GM19324 (cell line): ENCODE measurements around the gene SV2C.

Experiments used
- ATAC-seq: cut with Tn5 transposase; IDR thresholded peaks from one replicate; pipeline ENCODE4 v1.9.1; 2021; ENCODE audit warnings: mild to moderate bottlenecking, moderate library complexity; ENCODE audit not compliant: unreplicated experiment, low FRiP score

SV2C gene

GRCh38 chr5:76163111-76163628 is 80.0 kb downstream of the SV2C start:
- no peak for ATAC-seq

DNA sequence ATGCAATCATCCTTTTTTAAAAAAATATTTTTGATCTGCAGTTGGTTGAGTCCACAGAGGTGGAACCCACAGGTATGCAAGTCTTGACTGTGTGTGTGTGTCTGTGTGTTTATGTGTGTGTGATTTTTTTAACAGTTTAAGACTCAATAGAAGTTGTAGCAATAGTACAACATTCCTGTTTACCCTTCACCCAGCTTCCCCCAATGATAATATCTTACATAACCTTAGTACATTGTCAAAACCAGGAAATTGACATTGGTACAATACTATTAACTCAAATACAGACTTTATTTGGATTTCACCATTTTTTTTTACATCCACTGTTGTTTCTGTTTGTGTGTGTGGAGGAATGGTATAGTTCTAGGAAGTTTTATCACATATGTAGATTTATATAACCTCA is 81.8 kb downstream of the SV2C start:
- ATAC-seq: no peak

- ATAC-seq: no peak
Measured at GRCh38 chr5:76165711-76166374, 82.7 kb downstream of the SV2C start.

DNA sequence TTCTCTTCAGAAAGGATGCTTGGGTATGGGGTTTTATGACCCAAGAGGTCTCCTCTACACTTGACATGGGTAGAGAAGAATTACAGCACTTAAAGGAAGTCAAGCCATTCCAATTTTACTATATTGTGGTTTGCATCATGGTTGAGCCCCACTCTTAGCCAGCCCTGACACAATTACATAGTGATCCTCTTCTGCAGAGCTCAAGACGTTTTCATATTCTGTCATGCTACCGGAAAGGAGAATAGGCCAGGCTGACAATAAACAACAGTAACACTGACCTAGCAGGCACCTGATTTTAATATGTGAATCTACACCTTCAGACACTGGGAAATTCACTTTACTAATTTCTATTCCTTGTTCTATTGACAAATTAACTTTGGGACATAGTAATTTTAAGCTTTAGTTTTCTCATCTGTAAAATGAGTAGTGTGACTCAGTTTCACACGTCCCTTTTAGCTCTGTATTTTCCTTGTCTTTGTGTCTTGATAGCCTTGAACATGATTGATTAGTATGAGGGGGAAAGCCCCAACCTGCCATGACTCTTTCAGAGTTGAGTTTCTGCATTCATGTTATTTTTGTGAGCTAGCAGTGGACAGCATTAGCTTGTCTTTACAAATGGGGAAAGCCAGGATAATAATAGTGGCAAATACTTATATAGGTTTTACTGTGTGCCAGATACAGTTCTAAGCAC is 83.8 kb downstream of the SV2C start:
- no peak for ATAC-seq

- no peak for ATAC-seq
Measured at GRCh38 chr5:76169146-76169905, 86.1 kb downstream of the SV2C start.

- no peak for ATAC-seq
Measured at GRCh38 chr5:76174101-76174500, 90.9 kb downstream of the SV2C start.

GRCh38 chr5:76175051-76175666 is 92.0 kb downstream of the SV2C start:
- peak; percentile 69 for ATAC-seq

- ATAC-seq: peak; percentile 61
Measured at GRCh38 chr5:76175821-76176403, 92.7 kb downstream of the SV2C start.

GRCh38 chr5:76177978-76178377 is 94.8 kb downstream of the SV2C start:
- ATAC-seq: no peak

GRCh38 chr5:76178913-76179312 is 95.7 kb downstream of the SV2C start:
- ATAC-seq: no peak

DNA sequence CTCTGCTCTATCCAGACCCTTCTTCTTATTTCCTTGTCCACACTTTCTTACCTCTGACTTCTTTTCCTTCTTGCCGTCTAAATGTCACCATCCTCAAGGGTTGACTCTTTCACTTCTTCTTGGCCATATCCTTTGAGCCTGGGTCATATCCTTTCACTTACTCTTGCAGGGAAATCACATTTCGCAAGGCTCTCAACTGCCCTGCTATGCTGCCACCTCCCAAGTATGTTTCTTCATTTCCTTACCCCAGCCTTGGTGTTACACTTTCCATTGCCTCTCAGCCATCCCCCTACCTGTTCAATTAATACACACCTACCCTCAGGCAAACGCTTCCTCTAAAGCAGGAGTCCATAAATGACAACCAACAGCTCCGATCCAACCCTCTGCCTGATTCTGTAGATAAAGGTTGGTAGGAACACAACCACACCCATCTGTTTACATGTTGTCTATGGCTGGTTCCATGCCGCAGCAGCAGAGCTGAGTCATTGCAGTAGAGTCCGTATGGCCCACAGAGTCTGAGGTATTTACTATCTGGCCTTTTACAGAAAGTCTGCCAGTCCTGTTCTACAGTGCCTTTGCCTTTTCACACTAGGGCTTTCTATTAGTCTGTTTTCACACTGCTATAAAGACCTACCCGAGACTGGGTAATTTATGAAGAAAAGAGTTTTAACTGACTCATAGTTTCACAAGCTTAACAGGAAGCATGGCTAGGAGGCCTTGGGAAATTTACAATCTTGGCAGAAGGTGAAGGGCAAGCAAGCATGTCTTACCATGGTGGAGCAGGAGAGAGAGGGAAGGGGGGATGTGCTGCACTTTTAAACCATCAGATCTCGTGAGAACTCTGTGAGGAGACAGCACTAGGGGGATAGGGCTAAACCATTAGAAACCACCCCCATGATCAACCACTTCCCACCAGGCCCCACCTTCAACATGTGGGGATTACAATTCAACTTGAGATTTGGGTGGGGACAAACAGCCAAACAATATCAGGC is 97.9 kb downstream of the SV2C start:
- no peak for ATAC-seq

DNA sequence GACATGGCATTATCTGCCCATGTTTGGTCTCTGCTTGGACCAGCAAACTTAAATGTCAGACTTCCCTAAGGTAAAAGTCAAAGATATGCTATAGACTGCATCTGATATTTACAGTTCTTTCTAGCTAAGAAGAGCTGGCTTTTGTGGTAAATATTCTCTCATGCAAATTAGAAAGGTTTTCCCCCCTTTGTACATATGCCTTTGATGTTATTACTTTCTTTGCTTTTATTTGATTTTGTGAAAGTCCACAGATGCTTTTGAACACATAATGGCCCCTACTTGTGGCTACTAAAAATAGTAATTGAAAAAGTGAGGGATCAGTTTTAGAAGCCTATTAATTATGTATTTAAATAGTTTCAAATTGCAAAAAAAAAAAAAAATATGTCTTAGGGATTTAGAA is 104.2 kb downstream of the SV2C start:
- no peak for ATAC-seq

GRCh38 chr5:76190356-76190755 is 107.2 kb downstream of the SV2C start:
- ATAC-seq: no peak

- no peak for ATAC-seq
Measured at GRCh38 chr5:76192837-76193236, 109.7 kb downstream of the SV2C start.

DNA sequence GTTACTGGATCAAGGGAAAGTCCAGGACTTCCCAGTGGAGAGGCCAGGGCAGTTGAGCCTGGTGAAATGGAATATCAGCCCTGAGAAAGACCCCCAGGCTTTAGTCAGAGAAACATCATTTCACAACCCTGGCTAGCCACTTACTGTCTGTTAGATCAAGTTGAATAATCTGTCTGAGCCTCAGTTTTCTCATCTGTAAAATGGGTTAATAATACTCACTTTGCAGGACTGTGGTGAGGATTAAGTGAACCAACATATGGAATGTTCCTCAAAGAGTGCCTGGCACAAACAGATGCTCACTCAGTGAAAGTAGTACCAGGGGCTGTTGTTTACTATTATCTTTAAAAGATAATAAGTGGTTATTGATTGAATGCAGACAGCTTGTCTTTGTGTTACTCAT is 110.5 kb downstream of the SV2C start:
- no peak for ATAC-seq

DNA sequence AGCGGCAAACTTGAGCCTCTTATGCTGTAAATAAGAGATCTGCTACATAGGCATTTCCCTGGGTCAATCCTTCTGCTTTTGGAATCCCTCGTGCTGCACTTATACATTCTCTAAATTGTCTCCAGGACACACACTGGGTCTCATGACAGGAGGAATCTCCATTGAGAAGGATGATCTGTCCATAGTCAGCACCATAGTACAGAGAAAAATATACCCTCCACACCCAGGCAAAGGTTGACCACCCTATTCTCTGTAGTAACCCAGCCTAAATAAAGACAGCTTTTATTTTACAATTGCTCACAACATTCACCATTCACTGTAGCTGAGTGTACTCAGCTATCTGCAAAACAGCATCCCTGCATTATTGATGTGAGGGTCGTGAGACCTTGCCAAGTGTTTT is 111.2 kb downstream of the SV2C start:
- ATAC-seq: no peak

DNA sequence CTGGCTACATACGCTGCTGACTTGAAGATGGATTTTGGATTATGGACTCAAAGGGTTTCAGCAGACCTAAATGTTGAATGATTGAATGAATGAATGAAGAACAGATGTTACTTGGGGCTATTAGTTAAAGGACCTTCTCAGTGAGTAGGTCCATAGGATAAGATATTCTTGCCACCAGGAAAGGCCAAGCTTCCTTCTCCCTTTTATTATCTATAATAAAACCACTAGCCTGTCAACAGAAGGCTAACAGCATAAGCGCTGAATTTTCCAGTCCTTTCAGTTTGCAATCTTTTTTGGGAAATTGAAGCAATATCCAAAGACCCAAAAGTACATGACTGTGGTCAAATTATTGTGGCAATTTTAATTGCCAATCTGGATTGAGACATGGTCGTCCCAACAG is 113.3 kb downstream of the SV2C start:
- ATAC-seq: no peak

DNA sequence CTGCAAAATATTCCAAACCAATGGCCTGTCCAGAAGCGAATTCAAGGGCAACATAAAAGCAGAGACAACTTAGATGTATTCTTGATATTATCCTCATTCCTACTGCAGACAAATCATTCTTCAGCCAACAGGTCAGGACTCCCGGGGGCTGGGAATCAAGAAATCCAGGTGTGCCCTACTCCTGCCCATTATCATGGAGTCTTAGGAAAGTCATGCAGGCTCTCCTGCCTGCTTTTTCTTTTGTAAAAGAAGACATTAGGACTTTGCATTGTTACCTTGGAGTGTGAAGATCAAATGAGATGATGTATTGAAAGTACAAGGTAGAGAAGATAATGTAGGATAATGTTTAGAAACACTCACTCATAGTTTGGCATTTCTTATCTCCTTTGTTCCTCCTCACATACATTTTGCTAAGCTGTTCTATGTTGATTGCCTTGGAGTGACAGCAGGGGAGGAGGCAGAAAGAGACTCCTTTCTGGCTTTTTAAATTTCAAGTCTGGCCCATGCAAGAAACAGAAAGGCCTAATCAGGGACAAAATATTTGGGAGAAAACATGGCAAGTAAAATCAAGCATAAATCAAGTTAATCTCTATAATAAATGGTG is 113.8 kb downstream of the SV2C start:
- ATAC-seq: no peak

- no peak for ATAC-seq
Measured at GRCh38 chr5:76197726-76198125, 114.5 kb downstream of the SV2C start.
